ENCODE data around the gene CHAC1.

GRCh38 chr15:40963201-40963600, 9.9 kb downstream of the CHAC1 start:
- TF ChIP-seq EZH2 (IDR thresholded peaks at IDR 0.05; ENCODE audit: borderline replicate concordance, low read length) (no peak), CTCF (IDR thresholded peaks at IDR 0.05; ENCODE audit: low read length) (no peak)
